Measurements from ENCODE around the gene IFNA10. TPM values are rescaled to one million over a fixed set of nuclear protein-coding genes. Genes with fewer than 3 reads are reported as not detected.
"Not testable (repeated sequence)": the region's sequence is repeated elsewhere in the genome, so short reads cannot be mapped to it uniquely, and the experiment has no call there.

IFNA10 gene
- total and polyA plus RNA-seq, 10 of the 15 experiments (the other 5 are each of a cell fraction or from before 2014, with no cell fraction given), result not detected

GRCh38 chr9:21210311-21210710 is 3.4 kb upstream of the IFNA10 start (continued):
- no peak for TF ChIP-seq ZNF687 (IDR thresholded peaks at IDR 0.05)
- no peak for TF ChIP-seq NR2C1 (IDR thresholded peaks at IDR 0.05)
- TF ChIP-seq BACH1 (IDR thresholded peaks at IDR 0.05; ENCODE audit: borderline replicate concordance), result no peak
- no peak for TF ChIP-seq YBX1 (IDR thresholded peaks at IDR 0.05)
- no peak for TF ChIP-seq KLF5 (IDR thresholded peaks at IDR 0.05; ENCODE audit: partially characterized antibody)
- no peak for TF ChIP-seq YY1 (IDR thresholded peaks at IDR 0.05; ENCODE audit: low read depth, low read length)

- H2AFZ ChIP-seq (ENCODE audit: control insufficient read depth, low read depth, low read length), result no peak overlapping the region
- no peaks in the 10 kb centered on the region for H3K27me3 ChIP-seq (replicated peaks in 1 of 2; ENCODE audit: control insufficient read depth in 2 of 2, insufficient read depth in 2 of 2, low read length in 1 of 2)
- RAD21 ChIA-PET (ENCODE audit: unreplicated experiment), result no interaction called here
- no peak overlapping the region for H3K27ac ChIP-seq (ENCODE audit: control insufficient read depth, insufficient read depth)
- no peaks in the 10 kb centered on the region for H3K4me1 ChIP-seq (ENCODE audit: control insufficient read depth, insufficient read depth, low read length)
- no peaks in the 10 kb centered on the region for H3K9me3 ChIP-seq (replicated peaks; ENCODE audit: control insufficient read depth, insufficient read depth, low read length)
- H3K79me2 ChIP-seq (ENCODE audit: control insufficient read depth, insufficient read depth, low read length), result no peaks in the 10 kb centered on the region
- ATAC-seq, result no peak
- SMC1A ChIA-PET (ENCODE audit: uncharacterized antibody, unreplicated experiment), result no interaction called here
- H4K20me1 ChIP-seq (ENCODE audit: control insufficient read depth, insufficient read depth), result no peaks in the 10 kb centered on the region
- CTCF ChIA-PET, result interaction anchor here (2.5 kb wide), 1 partner anchor 22 kb away, joined by 10 read pairs; no protein-coding TSS in a partner anchor
- FAIRE-seq, result no peak
- H3K9ac ChIP-seq (ENCODE audit: control insufficient read depth, insufficient read depth, low read length), result no peak overlapping the region
- in situ Hi-C loops (cut with MboI), result no loop called here
- no TSS peak for BruUV-seq (replicated peaks)
- TF ChIP-seq ZNF384 (IDR thresholded peaks at IDR 0.05; ENCODE audit: borderline replicate concordance, low read depth, low read length), result no peak
- no peak overlapping the region for H3K4me3 ChIP-seq
- H3K36me3 ChIP-seq (ENCODE audit: control insufficient read depth in 2 of 2, insufficient read depth in 2 of 2, low read length in 1 of 2), result no peaks in the 10 kb centered on the region
- no peak overlapping the region for H3K4me2 ChIP-seq (ENCODE audit: control insufficient read depth, insufficient read depth)
- POLR2A ChIA-PET, result interaction anchor here (0.7 kb wide), 1 partner anchor 186 kb away, joined by 3 read pairs; no protein-coding TSS in a partner anchor
- intact Hi-C loops (cut with micrococcal nuclease; ENCODE audit: unreplicated experiment), result no loop called here
- DNase-seq (ENCODE audit: low read depth, low spot score), result no peak
Observed at GRCh38 chr9:21205204-21205603, 1.7 kb downstream of the IFNA10 start.

DNA sequence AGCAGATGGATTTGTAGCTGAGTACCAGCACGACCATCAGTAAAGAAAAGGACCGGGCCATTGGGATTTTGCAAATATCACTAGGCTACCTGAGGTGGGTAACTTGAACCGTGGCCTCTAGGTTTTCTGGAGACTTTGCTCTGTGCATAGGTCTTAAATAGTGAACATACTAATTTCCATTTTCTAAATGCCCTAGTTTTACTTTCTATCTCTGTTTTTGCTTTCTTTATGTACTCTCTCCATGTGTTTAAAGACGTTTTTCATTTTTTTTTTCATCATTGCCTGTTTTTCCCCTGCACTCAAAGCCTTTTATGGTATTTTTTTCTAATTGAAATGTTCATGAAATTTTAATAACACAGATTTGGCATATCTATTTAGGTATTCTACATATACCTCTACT is 4.8 kb downstream of the IFNA10 start, which contains the start of gene IFNA7:
TSS of gene IFNA7 (minus strand) at position 101 of the 400 bp plus-strand sequence. CDS start at position 61, 40 bp downstream.
- H3K4me3 ChIP-seq; H4K20me1 ChIP-seq (ENCODE audit: control insufficient read depth, insufficient read depth); H3K27ac ChIP-seq (ENCODE audit: control insufficient read depth, insufficient read depth); H3K4me2 ChIP-seq (ENCODE audit: control insufficient read depth, insufficient read depth); SMC1A ChIA-PET (ENCODE audit: uncharacterized antibody, unreplicated experiment); CTCF ChIA-PET; H3K36me3 ChIP-seq (ENCODE audit: control insufficient read depth in 2 of 2, insufficient read depth in 2 of 2, low read length in 1 of 2); POLR2A ChIA-PET; BruUV-seq (replicated peaks); H3K4me1 ChIP-seq (ENCODE audit: control insufficient read depth, insufficient read depth, low read length); H3K9me3 ChIP-seq (replicated peaks; ENCODE audit: control insufficient read depth, insufficient read depth, low read length); H3K9ac ChIP-seq (ENCODE audit: control insufficient read depth, insufficient read depth, low read length); H3K79me2 ChIP-seq (ENCODE audit: control insufficient read depth, insufficient read depth, low read length); H3K27me3 ChIP-seq (replicated peaks in 1 of 2; ENCODE audit: control insufficient read depth in 2 of 2, insufficient read depth in 2 of 2, low read length in 1 of 2); H2AFZ ChIP-seq (ENCODE audit: control insufficient read depth, low read depth, low read length); ATAC-seq; in situ Hi-C loops (cut with MboI); RAD21 ChIA-PET (ENCODE audit: unreplicated experiment); FAIRE-seq; intact Hi-C loops (cut with micrococcal nuclease; ENCODE audit: unreplicated experiment); DNase-seq (ENCODE audit: low read depth, low spot score): not testable (repeated sequence)
- 18% methylated on average over 4 of the region's 4 CpGs for WGBS (ENCODE audit: insufficient coverage, insufficient replicate concordance, low lambda C conversion rate, missing lambda C conversion rate)

All from GM12878 (cell line).